Activated B cell treated with CpG ODN at 0.5 μM for 24 hours (primary cell): ENCODE results near the gene FAAP100. TPM values are rescaled to one million over a fixed set of nuclear protein-coding genes. Genes with fewer than 3 reads are reported as not detected.

Experiments
- ATAC-seq: fragments of 200-7000 bp; cut with Tn5 transposase; one replicate; pipeline ENCODE4 v1.10.0; 2021; ENCODE audit warnings: low read depth, mild to moderate bottlenecking, moderate library complexity
- CTCF ChIA-PET: fragments of 350-600 bp; sonication (Branson Sonifier 250); formaldehyde crosslinking; loops from one replicate; lab custom pipeline; 2021; ENCODE audit warnings: antibody characterized with exemption; lab: Charles Lee
- POLR2A ChIA-PET: fragments of 350-600 bp; sonication (Branson Sonifier 250); formaldehyde crosslinking; loops from one replicate; lab custom pipeline; 2021; ENCODE audit warnings: antibody characterized with exemption; lab: Charles Lee
- DNase-seq: peaks from one replicate; pipeline ENCODE4 v3.0.0; 2022
- H3K27ac Mint-ChIP-seq: one replicate; pipeline ENCODE4 v1.8.0; 2020; ENCODE audit warnings: mixed read lengths
- H3K27me3 Mint-ChIP-seq: one replicate; pipeline ENCODE4 v1.8.0; 2021; ENCODE audit warnings: mixed read lengths
- H3K36me3 Mint-ChIP-seq: one replicate; pipeline ENCODE4 v1.8.0; 2021; ENCODE audit warnings: low read depth, mixed read lengths
- H3K4me1 Mint-ChIP-seq: one replicate; pipeline ENCODE4 v1.8.0; 2021; ENCODE audit warnings: mixed read lengths
- H3K4me3 Mint-ChIP-seq: one replicate; pipeline ENCODE4 v1.8.0; 2020; ENCODE audit warnings: mild to moderate bottlenecking, mixed read lengths
- H3K9me3 Mint-ChIP-seq: one replicate; pipeline ENCODE4 v1.8.0; 2020; ENCODE audit warnings: mixed read lengths
- intact Hi-C: fragments of 100-400 bp; cut with micrococcal nuclease; formaldehyde crosslinking; loops from one replicate; pipeline ENCODE4 v1.15.1; 2024
- total RNA-seq: library from RNA; stranded (reverse); gene quantifications from 2 replicates; pipeline ENCODE4 v1.2.3, GENCODE V29; 2022
- TF ChIP-seq, protein P1 (sequence below): fragments of 200-600 bp; IDR thresholded peaks from one replicate; pipeline ENCODE4 v1.8.0; 2022; ENCODE audit warnings: antibody characterized with exemption, mild to moderate bottlenecking

FAAP100 gene
- total RNA-seq, 1 donor from 2014 or later: 48.2 TPM

DNA sequence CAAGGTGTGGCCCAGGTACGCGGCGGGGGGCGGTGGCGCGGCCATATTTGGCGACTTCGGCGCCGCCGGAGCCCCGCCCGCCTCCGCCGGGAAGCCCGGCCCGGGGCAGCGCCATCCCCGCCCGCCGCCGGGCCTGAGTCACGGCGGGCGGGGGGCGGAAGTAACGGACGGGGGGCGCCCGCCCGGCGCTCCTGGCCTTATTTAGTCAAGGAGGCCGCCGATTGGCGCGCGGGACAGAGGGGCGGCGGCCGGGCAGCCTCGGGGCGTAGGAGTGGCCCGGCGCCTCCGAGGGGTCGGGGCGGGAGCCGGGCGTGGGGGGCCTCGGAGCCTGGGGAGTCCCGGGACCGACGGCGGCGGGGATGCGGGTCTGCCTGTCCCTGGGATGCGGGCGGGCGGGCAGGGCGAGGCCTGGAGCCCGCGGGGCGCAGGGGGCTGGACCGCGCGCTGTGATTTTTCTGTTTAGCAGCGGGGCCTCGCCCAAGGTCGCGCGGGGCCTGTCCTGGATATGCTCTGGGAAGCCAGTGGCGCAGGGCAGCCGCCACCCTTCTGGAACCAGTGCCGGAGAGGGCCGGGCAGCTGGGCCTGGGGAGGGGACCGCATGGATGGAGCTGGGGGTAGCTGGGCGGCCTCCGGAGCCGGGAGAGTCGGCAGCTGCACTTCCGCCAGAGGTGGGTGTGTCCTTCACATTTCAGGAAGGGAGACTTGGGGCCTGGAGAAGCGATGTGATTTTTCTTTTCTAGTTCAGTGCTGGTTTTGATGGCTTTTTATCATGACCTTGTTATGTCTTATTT, 37.2 kb downstream of the FAAP100 start:
- Mint-ChIP-seq H3K36me3 (peaks cover 33% of the 10 kb centered on the region), H3K27me3 (no peaks in the 10 kb centered on the region), H3K4me3 (peak overlapping the region; percentile 93), H3K4me1 (peaks cover 51% of the 10 kb centered on the region), H3K27ac (peak overlapping the region; percentile 95), H3K9me3 (no peaks in the 10 kb centered on the region)
- ATAC-seq: peak; percentile 18
- DNase-seq: peak; percentile 76
- intact Hi-C loops: loop anchor here (1.0 to 10.0 kb wide), 6 partner anchors 220 to 1710 kb away; partner anchors contain the start of genes EIF4A3, FASN, P4HB and SLC38A10
- TF ChIP-seq, protein P1, sequence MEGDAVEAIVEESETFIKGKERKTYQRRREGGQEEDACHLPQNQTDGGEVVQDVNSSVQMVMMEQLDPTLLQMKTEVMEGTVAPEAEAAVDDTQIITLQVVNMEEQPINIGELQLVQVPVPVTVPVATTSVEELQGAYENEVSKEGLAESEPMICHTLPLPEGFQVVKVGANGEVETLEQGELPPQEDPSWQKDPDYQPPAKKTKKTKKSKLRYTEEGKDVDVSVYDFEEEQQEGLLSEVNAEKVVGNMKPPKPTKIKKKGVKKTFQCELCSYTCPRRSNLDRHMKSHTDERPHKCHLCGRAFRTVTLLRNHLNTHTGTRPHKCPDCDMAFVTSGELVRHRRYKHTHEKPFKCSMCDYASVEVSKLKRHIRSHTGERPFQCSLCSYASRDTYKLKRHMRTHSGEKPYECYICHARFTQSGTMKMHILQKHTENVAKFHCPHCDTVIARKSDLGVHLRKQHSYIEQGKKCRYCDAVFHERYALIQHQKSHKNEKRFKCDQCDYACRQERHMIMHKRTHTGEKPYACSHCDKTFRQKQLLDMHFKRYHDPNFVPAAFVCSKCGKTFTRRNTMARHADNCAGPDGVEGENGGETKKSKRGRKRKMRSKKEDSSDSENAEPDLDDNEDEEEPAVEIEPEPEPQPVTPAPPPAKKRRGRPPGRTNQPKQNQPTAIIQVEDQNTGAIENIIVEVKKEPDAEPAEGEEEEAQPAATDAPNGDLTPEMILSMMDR: no peak
- ChIA-PET CTCF (interaction anchor here (1.6 kb wide), 1 partner anchor 22 kb away, joined by 5 read pairs; no protein-coding TSS in a partner anchor), POLR2A (interaction anchor here (0.6 to 14.0 kb wide), 16 partner anchors 8 to 292 kb away, joined by 3 to 188 read pairs (median 8); partner anchors contain the start of genes BAHCC1, CEP131, FAAP100 and NDUFAF8)

DNA sequence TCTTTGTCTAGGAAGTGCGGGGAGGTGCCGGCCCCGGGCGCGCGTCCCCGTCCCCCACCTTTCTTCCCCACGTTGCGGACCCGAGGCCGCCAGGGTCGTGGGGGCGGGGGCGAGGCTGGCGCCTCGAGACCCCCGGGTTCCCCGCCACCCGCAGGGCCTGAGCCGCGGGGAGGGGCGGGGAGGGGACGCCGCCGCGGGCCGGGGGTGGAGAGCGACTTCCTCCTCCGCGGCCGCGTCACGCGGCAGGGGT, 37.7 kb downstream of the FAAP100 start:
- TF ChIP-seq, protein P1: no peak
- Mint-ChIP-seq H3K27ac (peak overlapping the region; percentile 94), H3K27me3 (no peaks in the 10 kb centered on the region), H3K4me1 (peaks cover 53% of the 10 kb centered on the region), H3K4me3 (peak overlapping the region; percentile 86), H3K36me3 (peaks cover 38% of the 10 kb centered on the region), H3K9me3 (no peaks in the 10 kb centered on the region)
- ChIA-PET POLR2A (interaction anchor here (0.6 to 14.0 kb wide), 15 partner anchors 9 to 356 kb away, joined by 3 to 188 read pairs (median 13); partner anchors contain the start of genes CEP131, FAAP100, NDUFAF8 and SLC38A10), CTCF (no interaction called here)
- intact Hi-C loops: loop anchor here (1.0 to 10.0 kb wide), 6 partner anchors 219 to 1710 kb away; partner anchors contain the start of genes EIF4A3, FASN, P4HB and SLC38A10
- ATAC-seq (no peak), DNase-seq (no peak)

DNA sequence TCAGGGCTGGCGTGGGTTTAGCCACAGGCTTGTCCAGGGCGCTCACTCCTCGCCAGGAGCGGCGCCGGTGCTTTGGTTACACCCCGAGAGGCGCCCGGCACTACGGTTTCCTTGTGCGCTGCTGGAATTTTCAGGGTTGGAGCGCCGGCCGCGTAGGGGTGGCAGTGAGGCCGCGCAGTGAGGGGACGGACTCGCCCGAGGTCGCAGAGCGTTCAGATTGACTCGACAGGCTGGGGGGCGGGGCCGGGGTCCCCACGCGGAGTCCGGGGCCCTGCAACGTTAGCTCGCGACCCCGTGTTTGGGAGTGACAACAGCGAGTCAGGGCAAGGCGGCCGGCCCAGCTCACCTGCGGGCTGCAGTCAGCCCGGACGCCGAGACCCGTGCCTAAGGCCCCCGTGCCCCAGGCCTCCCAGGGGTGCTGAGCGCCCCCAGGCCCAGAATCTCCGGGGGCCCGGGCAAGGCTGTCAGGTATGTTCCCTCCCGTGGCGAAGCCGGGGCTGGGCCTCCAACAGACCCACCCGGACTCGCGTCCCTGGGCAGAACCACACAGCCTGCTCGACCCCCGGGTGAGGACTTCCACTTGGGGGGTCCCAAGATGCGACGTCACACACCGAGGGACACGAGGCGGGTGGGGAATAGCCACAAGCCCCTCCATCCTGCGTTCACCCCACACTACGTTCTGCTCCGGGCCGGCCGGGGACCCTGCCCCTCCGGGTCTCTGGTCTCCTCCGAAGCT, 38.2 kb downstream of the FAAP100 start:
- no peaks in the 10 kb centered on the region for H3K27me3 Mint-ChIP-seq

DNA sequence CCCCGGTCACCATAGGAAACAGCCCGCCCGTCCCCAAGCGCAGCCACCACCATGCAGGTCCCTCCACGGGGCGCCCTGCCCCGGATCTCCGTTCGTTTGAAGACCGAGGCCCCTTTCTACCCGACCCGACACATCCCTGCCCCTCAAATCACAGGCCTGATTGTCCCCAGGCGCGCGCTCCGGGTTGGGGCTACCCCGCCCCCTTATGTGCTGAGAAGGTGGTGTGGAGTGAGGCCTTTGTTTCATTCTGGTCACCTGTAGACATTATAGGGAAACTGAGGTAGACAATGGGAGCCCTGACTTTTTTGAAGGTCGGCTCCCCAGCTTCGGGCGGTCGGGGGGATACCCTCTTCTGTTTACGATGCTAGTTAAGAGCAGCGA, 38.8 kb downstream of the FAAP100 start:
- Mint-ChIP-seq H3K4me3 (peak overlapping the region; percentile 86), H3K9me3 (no peaks in the 10 kb centered on the region), H3K27ac (peak overlapping the region; percentile 94), H3K36me3 (peaks cover 48% of the 10 kb centered on the region), H3K27me3 (no peaks in the 10 kb centered on the region), H3K4me1 (peaks cover 59% of the 10 kb centered on the region)
- TF ChIP-seq, protein P1: no peak
- DNase-seq (peak; percentile 66), ATAC-seq (peak; percentile 11)
- POLR2A ChIA-PET: interaction anchor here (0.9 to 14.0 kb wide), 21 partner anchors 8 to 1674 kb away, joined by 3 to 188 read pairs (median 7); partner anchors contain the start of genes ARL16, BAHCC1, CBX4 and CEP131
- intact Hi-C loops: loop anchor here (2.0 to 10.0 kb wide), 6 partner anchors 119 to 1709 kb away; partner anchors contain the start of genes BAHCC1, EIF4A3, FASN and P4HB
- CTCF ChIA-PET: no interaction called here

More for the DNA sequence above, 38.2 kb downstream of the FAAP100 start:
- ChIA-PET CTCF (no interaction called here), POLR2A (interaction anchor here (0.6 to 14.0 kb wide), 21 partner anchors 9 to 1675 kb away, joined by 3 to 188 read pairs (median 8); partner anchors contain the start of genes ARL16, CBX4, CEP131 and FAAP100)
- peak overlapping the region; percentile 86 for H3K4me3 Mint-ChIP-seq
- TF ChIP-seq, protein P1: no peak
- DNase-seq (peak; percentile 60), ATAC-seq (no peak)
- H3K9me3 Mint-ChIP-seq: no peaks in the 10 kb centered on the region
- peaks cover 43% of the 10 kb centered on the region for H3K36me3 Mint-ChIP-seq
- peaks cover 58% of the 10 kb centered on the region for H3K4me1 Mint-ChIP-seq
- H3K27ac Mint-ChIP-seq: peak overlapping the region; percentile 94
- intact Hi-C loops: loop anchor here (1.0 to 10.0 kb wide), 7 partner anchors 119 to 1709 kb away; partner anchors contain the start of genes BAHCC1, EIF4A3, FASN and P4HB
